Muscle layer of duodenum (tissue), 2 donors: Measurements from ENCODE around the gene RHOC.

Experiments
- H3K27ac ChIP-seq: one replicate; pipeline ENCODE4 v1.7.0; 2013; ENCODE audit warnings: mild to moderate bottlenecking, low read length
- H3K27me3 ChIP-seq: one replicate; pipeline ENCODE4 v1.7.0; 2013; ENCODE audit warnings: low read depth, mild to moderate bottlenecking, control low read depth, low read length
- H3K36me3 ChIP-seq, 2 donors: one replicate each; pipeline ENCODE4 v1.7.0; 2013; ENCODE audit warnings: low read length in 2 of 2, control low read depth in 1 of 2, mild to moderate bottlenecking in 1 of 2; ENCODE audit not compliant: insufficient read depth in 2 of 2, control insufficient read depth in 1 of 2
- H3K4me1 ChIP-seq, 2 donors: one replicate each; pipeline ENCODE4 v1.7.0; 2013; ENCODE audit warnings: low read length in 2 of 2, mild to moderate bottlenecking in 2 of 2, control low read depth in 1 of 2, moderate library complexity in 1 of 2; ENCODE audit not compliant: insufficient read depth in 2 of 2, control insufficient read depth in 1 of 2
- H3K4me3 ChIP-seq, 2 donors: one replicate each; pipeline ENCODE4 v1.7.0; 2013; ENCODE audit warnings: low read length in 2 of 2, low read depth in 1 of 2, mild to moderate bottlenecking in 1 of 2
- H3K9me3 ChIP-seq, 2 donors: one replicate each; pipeline ENCODE4 v1.7.0; 2013; ENCODE audit warnings: low read length in 2 of 2, control low read depth in 1 of 2, mild to moderate bottlenecking in 1 of 2; ENCODE audit not compliant: control insufficient read depth in 1 of 2
- donor health status: healthy.

RHOC gene

GRCh38 chr1:112674440-112674985 is 32.4 kb downstream of the RHOC start, which contains the start of gene MOV10:
Gene MOV10 (plus strand): TSS chr1:112674659. CDS start chr1:112674913, 254 bp downstream.
- Histone ChIP-seq H3K4me3 (peak within 1 kb of the TSS; percentile 84 to 92), H3K36me3 (peaks cover 7 to 10% of the 10 kb centered on the region in 2 donors), H3K9me3 (no peaks in the 10 kb centered on the region), H3K27me3 (no peaks in the 10 kb centered on the region), H3K27ac (peak within 1 kb of the TSS; percentile 93), H3K4me1 (peaks cover 6 to 19% of the 10 kb centered on the region in 2 donors)

GRCh38 chr1:112673592-112674439 is 33.1 kb downstream of the RHOC start:
- H3K27me3 ChIP-seq: no peaks in the 10 kb centered on the region
- H3K36me3 ChIP-seq: peaks cover 14 to 16% of the 10 kb centered on the region in 2 donors
- H3K27ac ChIP-seq: peak overlapping the region; percentile 93
- H3K9me3 ChIP-seq: no peaks in the 10 kb centered on the region
- H3K4me1 ChIP-seq: peaks cover 6 to 19% of the 10 kb centered on the region in 2 donors
- H3K4me3 ChIP-seq: peak overlapping the region; percentile 84 to 92

GRCh38 chr1:112672842-112673241 is 34.1 kb downstream of the RHOC start:
- no peak overlapping the region for H3K4me3 ChIP-seq
- no peak overlapping the region for H3K27ac ChIP-seq
- no peaks in the 10 kb centered on the region for H3K27me3 ChIP-seq
- peaks cover 16 to 25% of the 10 kb centered on the region in 2 donors for H3K36me3 ChIP-seq
- no peaks in the 10 kb centered on the region for H3K9me3 ChIP-seq
- H3K4me1 ChIP-seq: peaks cover 6 to 19% of the 10 kb centered on the region in 2 donors

- H3K27ac ChIP-seq: no peak overlapping the region
- peaks cover 20 to 31% of the 10 kb centered on the region in 2 donors for H3K36me3 ChIP-seq
- H3K9me3 ChIP-seq: no peaks in the 10 kb centered on the region
- H3K27me3 ChIP-seq: no peaks in the 10 kb centered on the region
- peaks cover 6 to 19% of the 10 kb centered on the region in 2 donors for H3K4me1 ChIP-seq
- no peak overlapping the region for H3K4me3 ChIP-seq
Measured at GRCh38 chr1:112672009-112672408, 34.9 kb downstream of the RHOC start.

GRCh38 chr1:112666946-112667345 is 40.0 kb downstream of the RHOC start:
- H3K36me3 ChIP-seq: peaks cover 39 to 63% of the 10 kb centered on the region in 2 donors
- H3K4me3 ChIP-seq: no peak overlapping the region
- no peaks in the 10 kb centered on the region for H3K4me1 ChIP-seq

GRCh38 chr1:112665857-112666256 is 41.1 kb downstream of the RHOC start:
- Histone ChIP-seq H3K9me3 (no peaks in the 10 kb centered on the region), H3K36me3 (peaks cover 50 to 73% of the 10 kb centered on the region in 2 donors), H3K4me1 (no peaks in the 10 kb centered on the region), H3K27me3 (no peaks in the 10 kb centered on the region), H3K27ac (no peak overlapping the region), H3K4me3 (no peak overlapping the region)

More at GRCh38 chr1:112666946-112667345, 40.0 kb downstream of the RHOC start:
- no peaks in the 10 kb centered on the region for H3K27me3 ChIP-seq
- no peak overlapping the region for H3K27ac ChIP-seq
- H3K9me3 ChIP-seq: no peaks in the 10 kb centered on the region

- Histone ChIP-seq H3K4me1 (no peaks in the 10 kb centered on the region), H3K4me3 (no peak overlapping the region), H3K27me3 (no peaks in the 10 kb centered on the region), H3K27ac (no peak overlapping the region), H3K36me3 (peaks cover 36 to 46% of the 10 kb centered on the region in 2 donors), H3K9me3 (no peaks in the 10 kb centered on the region)
Measured at GRCh38 chr1:112651205-112651604, 55.7 kb downstream of the RHOC start.
